Testis (tissue), 2 donors: Measurements from ENCODE around the gene MBNL2.

ENCODE experiments used
- CTCF ChIP-seq, 3 experiments: fragments of 450-650 bp in 2 of 3; fragments of 200-600 bp in 1 of 3; sonication (generic) in 1 of 3; IDR thresholded peaks; one replicate each; pipeline ENCODE4 v1.5.1; 2016 to 2019; ENCODE audit warnings: antibody characterized with exemption in 3 of 3, mild to moderate bottlenecking in 2 of 3, moderate library complexity in 1 of 3
- POLR2A ChIP-seq: fragments of 450-650 bp; IDR thresholded peaks from one replicate; pipeline ENCODE4 v1.6.1; 2017; ENCODE audit warnings: antibody characterized with exemption, mild to moderate bottlenecking, moderate library complexity

- TF ChIP-seq CTCF (IDR thresholded peaks at IDR 0.05) (no peak), POLR2A (peak; percentile 47)
These were observed 211.0 kb downstream of the MBNL2 start for GRCh38 chr13:97432917-97433726.
